Measurements from ENCODE around the gene GPR160. TPM values are rescaled to one million over a fixed set of nuclear protein-coding genes. Genes with fewer than 3 reads are reported as not detected.

The GPR160 gene
- total RNA-seq, 1 experiment from 2014 or later: 1.8 TPM

- Mint-ChIP-seq H3K4me1 (ENCODE audit: insufficient read depth, unreplicated experiment) (no peaks in the 10 kb centered on the region), H3K27ac (ENCODE audit: low read depth, unreplicated experiment) (no peak overlapping the region), H3K9me3 (ENCODE audit: unreplicated experiment) (no peaks in the 10 kb centered on the region), H3K36me3 (ENCODE audit: insufficient read depth, unreplicated experiment) (peaks cover 21% of the 10 kb centered on the region), H3K4me3 (ENCODE audit: unreplicated experiment) (no peak overlapping the region), H3K27me3 (ENCODE audit: insufficient read depth, unreplicated experiment) (no peaks in the 10 kb centered on the region)
- POLR2A ChIA-PET: interaction anchor here (0.7 to 0.8 kb wide), 2 partner anchors 23 to 98 kb away, joined by 3 read pairs; no protein-coding TSS in a partner anchor
- BruUV-seq (replicated peaks): no TSS peak
- TF ChIP-seq CTCF (IDR thresholded peaks at IDR 0.05; ENCODE audit: unreplicated experiment): no peak
- intact Hi-C loops (cut with micrococcal nuclease): no loop called here
- DNase-seq (ENCODE audit: unreplicated experiment): no peak
- CTCF ChIA-PET: interaction anchor here (0.5 to 1.0 kb wide), 4 partner anchors 17 to 738 kb away, joined by 3 to 5 read pairs (median 4); no protein-coding TSS in a partner anchor
These were observed 39.0 kb downstream of the GPR160 start for GRCh38 chr3:170076715-170077238.

- Mint-ChIP-seq H3K4me3 (ENCODE audit: unreplicated experiment) (no peak overlapping the region), H3K9me3 (ENCODE audit: unreplicated experiment) (no peaks in the 10 kb centered on the region), H3K27me3 (ENCODE audit: insufficient read depth, unreplicated experiment) (no peaks in the 10 kb centered on the region), H3K36me3 (ENCODE audit: insufficient read depth, unreplicated experiment) (peaks cover 27% of the 10 kb centered on the region), H3K4me1 (ENCODE audit: insufficient read depth, unreplicated experiment) (no peaks in the 10 kb centered on the region), H3K27ac (ENCODE audit: low read depth, unreplicated experiment) (no peak overlapping the region)
- ChIA-PET CTCF (interaction anchor here (0.6 to 1.0 kb wide), 4 partner anchors 9 to 738 kb away, joined by 3 to 5 read pairs (median 4); no protein-coding TSS in a partner anchor), POLR2A (no interaction called here)
- no peak for DNase-seq (ENCODE audit: unreplicated experiment)
- intact Hi-C loops (cut with micrococcal nuclease): no loop called here
- no peak for TF ChIP-seq CTCF (IDR thresholded peaks at IDR 0.05; ENCODE audit: unreplicated experiment)
- no TSS peak for BruUV-seq (replicated peaks)
These were observed 39.6 kb downstream of the GPR160 start for GRCh38 chr3:170077361-170077760.

GRCh38 chr3:170078620-170079281 is 41.0 kb downstream of the GPR160 start:
- BruUV-seq (replicated peaks): no TSS peak
- H3K27me3 Mint-ChIP-seq (ENCODE audit: insufficient read depth, unreplicated experiment): no peaks in the 10 kb centered on the region
- intact Hi-C loops (cut with micrococcal nuclease): no loop called here
- peaks cover 38% of the 10 kb centered on the region for H3K36me3 Mint-ChIP-seq (ENCODE audit: insufficient read depth, unreplicated experiment)
- ChIA-PET CTCF (interaction anchor here (0.6 to 1.6 kb wide), 4 partner anchors 19 to 1270 kb away, joined by 3 read pairs; partner anchors contain the start of gene GPR160), POLR2A (interaction anchor here (0.6 kb wide), 1 partner anchor 102 kb away, joined by 3 read pairs; no protein-coding TSS in a partner anchor)
- H3K4me3 Mint-ChIP-seq (ENCODE audit: unreplicated experiment): no peak overlapping the region
- H3K27ac Mint-ChIP-seq (ENCODE audit: low read depth, unreplicated experiment): no peak overlapping the region
- TF ChIP-seq CTCF (IDR thresholded peaks at IDR 0.05; ENCODE audit: unreplicated experiment): no peak
- no peaks in the 10 kb centered on the region for H3K4me1 Mint-ChIP-seq (ENCODE audit: insufficient read depth, unreplicated experiment)
- DNase-seq (ENCODE audit: unreplicated experiment): no peak
- H3K9me3 Mint-ChIP-seq (ENCODE audit: unreplicated experiment): no peaks in the 10 kb centered on the region

GRCh38 chr3:170079536-170080165 is 41.9 kb downstream of the GPR160 start:
- Mint-ChIP-seq H3K27ac (ENCODE audit: low read depth, unreplicated experiment) (no peak overlapping the region), H3K4me3 (ENCODE audit: unreplicated experiment) (no peak overlapping the region), H3K9me3 (ENCODE audit: unreplicated experiment) (no peaks in the 10 kb centered on the region), H3K4me1 (ENCODE audit: insufficient read depth, unreplicated experiment) (no peaks in the 10 kb centered on the region), H3K27me3 (ENCODE audit: insufficient read depth, unreplicated experiment) (no peaks in the 10 kb centered on the region), H3K36me3 (ENCODE audit: insufficient read depth, unreplicated experiment) (peaks cover 38% of the 10 kb centered on the region)
- CTCF ChIA-PET: interaction anchor here (1.6 kb wide), 1 partner anchor 42 kb away, joined by 3 read pairs; the partner anchor contains the start of gene GPR160
- intact Hi-C loops (cut with micrococcal nuclease): no loop called here
- no peak for DNase-seq (ENCODE audit: unreplicated experiment)
- POLR2A ChIA-PET: interaction anchor here (0.6 to 0.7 kb wide), 3 partner anchors 16 to 736 kb away, joined by 3 to 4 read pairs (median 3); no protein-coding TSS in a partner anchor
- BruUV-seq (replicated peaks): no TSS peak
- TF ChIP-seq CTCF (IDR thresholded peaks at IDR 0.05; ENCODE audit: unreplicated experiment): no peak
